Colonic mucosa (tissue), 4 donors: ENCODE measurements around the gene KIAA0825. TPM values are rescaled to one million over a fixed set of nuclear protein-coding genes. Genes with fewer than 3 reads are reported as not detected.

ENCODE experiments used
- DNase-seq: peaks from one replicate; pipeline ENCODE4 v3.0.0-alpha.2; 2020
- H3K27ac ChIP-seq: fragments of 200-600 bp; one replicate; pipeline ENCODE4 v1.8.0; 2021
- H3K27me3 ChIP-seq: fragments of 200-600 bp; one replicate; pipeline ENCODE4 v1.8.0; 2021
- H3K36me3 ChIP-seq: fragments of 200-600 bp; one replicate; pipeline ENCODE4 v1.8.0; 2021
- H3K4me1 ChIP-seq: fragments of 200-600 bp; one replicate; pipeline ENCODE4 v1.8.0; 2021; ENCODE audit warnings: mild to moderate bottlenecking
- H3K4me3 ChIP-seq: fragments of 200-600 bp; one replicate; pipeline ENCODE4 v1.8.0; 2021
- H3K9ac ChIP-seq, 2 donors: one replicate each; pipeline ENCODE4 v1.7.0; 2013; ENCODE audit warnings: control low read depth in 2 of 2, low read depth in 2 of 2, low read length in 2 of 2
- H3K9me3 ChIP-seq: fragments of 200-600 bp; one replicate; pipeline ENCODE4 v1.8.0; 2021
- CTCF ChIP-seq: fragments of 200-600 bp; IDR thresholded peaks from one replicate; pipeline ENCODE4 v1.8.0; 2022; ENCODE audit warnings: antibody characterized with exemption, mild to moderate bottlenecking
- intact Hi-C: fragments of 100-400 bp; cut with DNase I; formaldehyde crosslinking; loops from one replicate; pipeline ENCODE4 v1.14.1; 2022
- total RNA-seq, 2 donors: library from RNA; stranded (reverse); fragmentation: NEBNext Ultra II Directional in 1 of 2; extraction: Animal tissue kit (Norgen Biotek cat#: 25700) in 1 of 2; gene quantifications; one replicate each; pipeline ENCODE4 v1.2.1, GENCODE V29; 2021
- donor health status: healthy.
- donor health status: DM: no; HTN: no; CAD: no.
- donor health status: DM: no; HTN: no; CAD: no.

Gene KIAA0825
- total RNA-seq, 2 donors from 2014 or later: 1.1 to 1.5 TPM

- intact Hi-C loops: no loop called here
- no peak for TF ChIP-seq CTCF
- no peak overlapping the region for H3K27ac ChIP-seq
- no peak for DNase-seq
- H3K4me3 ChIP-seq: no peak overlapping the region
- H3K4me1 ChIP-seq: no peaks in the 10 kb centered on the region
- no peaks in the 10 kb centered on the region for H3K27me3 ChIP-seq
- H3K9me3 ChIP-seq: no peaks in the 10 kb centered on the region
- no peaks in the 10 kb centered on the region for H3K36me3 ChIP-seq
- H3K9ac ChIP-seq: no peak overlapping the region
These were observed 5.5 kb upstream of the KIAA0825 start for GRCh38 chr5:94623877-94624276.

- intact Hi-C loops: no loop called here
- TF ChIP-seq CTCF: no peak
- H3K27ac ChIP-seq: no peak overlapping the region
- H3K9me3 ChIP-seq: no peaks in the 10 kb centered on the region
- DNase-seq: no peak
- H3K4me1 ChIP-seq: no peaks in the 10 kb centered on the region
- H3K4me3 ChIP-seq: no peak overlapping the region
- no peak overlapping the region for H3K9ac ChIP-seq
- no peaks in the 10 kb centered on the region for H3K36me3 ChIP-seq
- no peaks in the 10 kb centered on the region for H3K27me3 ChIP-seq
These were observed 4.6 kb upstream of the KIAA0825 start for GRCh38 chr5:94623011-94623410.

- TF ChIP-seq CTCF: no peak
- H3K4me1 ChIP-seq: no peaks in the 10 kb centered on the region
- no peaks in the 10 kb centered on the region for H3K27me3 ChIP-seq
- H3K9me3 ChIP-seq: no peaks in the 10 kb centered on the region
- DNase-seq: no peak
- H3K36me3 ChIP-seq: no peaks in the 10 kb centered on the region
- no peak overlapping the region for H3K4me3 ChIP-seq
- H3K9ac ChIP-seq: no peak overlapping the region
- intact Hi-C loops: no loop called here
- H3K27ac ChIP-seq: no peak overlapping the region
These were observed 3.4 kb upstream of the KIAA0825 start for GRCh38 chr5:94621763-94622162.

- H3K27me3 ChIP-seq: no peaks in the 10 kb centered on the region
- H3K9me3 ChIP-seq: no peaks in the 10 kb centered on the region
- no peak overlapping the region for H3K9ac ChIP-seq
- no peak overlapping the region for H3K4me3 ChIP-seq
- no peaks in the 10 kb centered on the region for H3K36me3 ChIP-seq
- no peak for TF ChIP-seq CTCF
- intact Hi-C loops: no loop called here
- no peak for DNase-seq
- H3K4me1 ChIP-seq: no peaks in the 10 kb centered on the region
- H3K27ac ChIP-seq: no peak overlapping the region
These were observed 1.9 kb upstream of the KIAA0825 start for GRCh38 chr5:94620256-94620655.

GRCh38 chr5:94618029-94618492 lies 343 bp downstream of the KIAA0825 start:
- no peaks in the 10 kb centered on the region for H3K27me3 ChIP-seq

More at GRCh38 chr5:94618029-94618492, 343 bp downstream of the KIAA0825 start:
- intact Hi-C loops: no loop called here
- Histone ChIP-seq H3K9ac (peak overlapping the region in 1 of 2 donors; percentile 84), H3K36me3 (no peaks in the 10 kb centered on the region), H3K9me3 (no peaks in the 10 kb centered on the region), H3K4me3 (peak overlapping the region; percentile 95), H3K27ac (peak overlapping the region; percentile 84), H3K4me1 (no peaks in the 10 kb centered on the region)
- no peak for TF ChIP-seq CTCF
- peak; percentile 78 for DNase-seq
